ENCODE data around the gene INSR.

Gene INSR

GRCh38 chr19:7197760-7198696 lies 96.2 kb downstream of the INSR start:
- no peaks in the 10 kb centered on the region for H3K36me3 ChIP-seq (ENCODE audit: low read depth)
- no peak overlapping the region for H3K27ac ChIP-seq (ENCODE audit: poor library complexity, severe bottlenecking)
- H3K9me3 ChIP-seq (ENCODE audit: severe bottlenecking) = no peaks in the 10 kb centered on the region

GRCh38 chr19:7197119-7197759 lies 97.0 kb downstream of the INSR start:
- Histone ChIP-seq H3K4me1 (ENCODE audit: insufficient read depth, poor library complexity, severe bottlenecking) (no peaks in the 10 kb centered on the region), H3K27me3 (ENCODE audit: insufficient read depth, poor library complexity, severe bottlenecking) (no peaks in the 10 kb centered on the region), H3K4me3 (ENCODE audit: severe bottlenecking) (peak overlapping the region; percentile 11), H3K27ac (ENCODE audit: poor library complexity, severe bottlenecking) (no peak overlapping the region), H3K36me3 (ENCODE audit: low read depth) (no peaks in the 10 kb centered on the region), H3K9me3 (ENCODE audit: severe bottlenecking) (no peaks in the 10 kb centered on the region)
- ATAC-seq (ENCODE audit: low read depth) = peak; percentile 81
- no peak for TF ChIP-seq CTCF (IDR thresholded peaks at IDR 0.05; ENCODE audit: poor library complexity, severe bottlenecking)
- peak; percentile 88 for DNase-seq (ENCODE audit: low spot score)

More at GRCh38 chr19:7197760-7198696, 96.2 kb downstream of the INSR start:
- no peak for TF ChIP-seq CTCF (IDR thresholded peaks at IDR 0.05; ENCODE audit: poor library complexity, severe bottlenecking)
- Histone ChIP-seq H3K4me3 (ENCODE audit: severe bottlenecking) (peak overlapping the region; percentile 60), H3K4me1 (ENCODE audit: insufficient read depth, poor library complexity, severe bottlenecking) (no peaks in the 10 kb centered on the region), H3K27me3 (ENCODE audit: insufficient read depth, poor library complexity, severe bottlenecking) (no peaks in the 10 kb centered on the region)
- peak; percentile 84 for ATAC-seq (ENCODE audit: low read depth)
- peak; percentile 81 for DNase-seq (ENCODE audit: low spot score)

- DNase-seq (ENCODE audit: low spot score) (no peak), ATAC-seq (ENCODE audit: low read depth) (no peak)
- Histone ChIP-seq H3K4me1 (ENCODE audit: insufficient read depth, poor library complexity, severe bottlenecking) (no peaks in the 10 kb centered on the region), H3K36me3 (ENCODE audit: low read depth) (no peaks in the 10 kb centered on the region), H3K9me3 (ENCODE audit: severe bottlenecking) (no peaks in the 10 kb centered on the region), H3K27me3 (ENCODE audit: insufficient read depth, poor library complexity, severe bottlenecking) (no peaks in the 10 kb centered on the region), H3K4me3 (ENCODE audit: severe bottlenecking) (peak overlapping the region; percentile 11), H3K27ac (ENCODE audit: poor library complexity, severe bottlenecking) (no peak overlapping the region)
- no peak for TF ChIP-seq CTCF (IDR thresholded peaks at IDR 0.05; ENCODE audit: poor library complexity, severe bottlenecking)
Observed at GRCh38 chr19:7196763-7197118, 97.5 kb downstream of the INSR start.

GRCh38 chr19:7195046-7195445 lies 99.2 kb downstream of the INSR start:
- H3K27me3 ChIP-seq (ENCODE audit: insufficient read depth, poor library complexity, severe bottlenecking) = no peaks in the 10 kb centered on the region
- no peak overlapping the region for H3K4me3 ChIP-seq (ENCODE audit: severe bottlenecking)
- ATAC-seq (ENCODE audit: low read depth) = no peak
- TF ChIP-seq CTCF (IDR thresholded peaks at IDR 0.05; ENCODE audit: poor library complexity, severe bottlenecking) = no peak
- H3K36me3 ChIP-seq (ENCODE audit: low read depth) = no peaks in the 10 kb centered on the region
- no peaks in the 10 kb centered on the region for H3K4me1 ChIP-seq (ENCODE audit: insufficient read depth, poor library complexity, severe bottlenecking)
- no peak overlapping the region for H3K27ac ChIP-seq (ENCODE audit: poor library complexity, severe bottlenecking)
- no peak for DNase-seq (ENCODE audit: low spot score)
- no peaks in the 10 kb centered on the region for H3K9me3 ChIP-seq (ENCODE audit: severe bottlenecking)
